Keratinocyte (primary cell): ENCODE data around the gene MIPOL1.

Experiments used
- EZH2 ChIP-seq: IDR thresholded peaks from one replicate; pipeline ENCODE4 v1.6.1; 2012; ENCODE audit warnings: inconsistent platforms, mild to moderate bottlenecking, low read length, moderate library complexity
- TF ChIP-seq, protein P1 (sequence below), 3 experiments: IDR thresholded peaks in 1 of 3; conservative IDR thresholded peaks in 1 of 3; optimal IDR thresholded peaks in 1 of 3; 2 replicates in 2 of 3; 3 replicates in 1 of 3; pipeline versions ENCODE3 to v1.5.1; 2011; ENCODE audit warnings: low read length in 3 of 3, mild to moderate bottlenecking in 3 of 3, moderate library complexity in 2 of 3, control low read depth in 1 of 3, inconsistent platforms in 1 of 3; ENCODE audit not compliant: insufficient read depth in 2 of 3; ENCODE audit errors: extremely low read depth in 1 of 3

DNA sequence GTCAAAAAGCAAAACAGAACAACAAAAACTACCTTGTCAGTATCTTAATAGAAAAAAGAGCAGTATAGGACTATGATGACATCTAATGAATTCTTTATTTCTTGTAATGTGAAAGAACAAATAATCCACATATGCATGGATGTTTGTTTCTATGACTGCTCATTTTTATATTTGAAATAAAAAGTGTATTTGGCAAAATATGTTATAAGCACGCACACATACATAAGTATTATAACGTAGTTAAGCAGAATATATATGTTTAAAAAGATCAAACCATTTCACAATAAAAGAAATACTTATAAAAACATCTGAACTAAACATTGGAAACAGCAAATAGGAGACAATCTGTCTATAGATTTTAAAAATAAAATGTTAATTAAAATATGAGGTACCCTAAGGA, 74.8 kb downstream of the MIPOL1 start:
- TF ChIP-seq, protein P1, sequence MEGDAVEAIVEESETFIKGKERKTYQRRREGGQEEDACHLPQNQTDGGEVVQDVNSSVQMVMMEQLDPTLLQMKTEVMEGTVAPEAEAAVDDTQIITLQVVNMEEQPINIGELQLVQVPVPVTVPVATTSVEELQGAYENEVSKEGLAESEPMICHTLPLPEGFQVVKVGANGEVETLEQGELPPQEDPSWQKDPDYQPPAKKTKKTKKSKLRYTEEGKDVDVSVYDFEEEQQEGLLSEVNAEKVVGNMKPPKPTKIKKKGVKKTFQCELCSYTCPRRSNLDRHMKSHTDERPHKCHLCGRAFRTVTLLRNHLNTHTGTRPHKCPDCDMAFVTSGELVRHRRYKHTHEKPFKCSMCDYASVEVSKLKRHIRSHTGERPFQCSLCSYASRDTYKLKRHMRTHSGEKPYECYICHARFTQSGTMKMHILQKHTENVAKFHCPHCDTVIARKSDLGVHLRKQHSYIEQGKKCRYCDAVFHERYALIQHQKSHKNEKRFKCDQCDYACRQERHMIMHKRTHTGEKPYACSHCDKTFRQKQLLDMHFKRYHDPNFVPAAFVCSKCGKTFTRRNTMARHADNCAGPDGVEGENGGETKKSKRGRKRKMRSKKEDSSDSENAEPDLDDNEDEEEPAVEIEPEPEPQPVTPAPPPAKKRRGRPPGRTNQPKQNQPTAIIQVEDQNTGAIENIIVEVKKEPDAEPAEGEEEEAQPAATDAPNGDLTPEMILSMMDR (optimal IDR thresholded peaks at IDR 0.05 in 1 of 3, IDR thresholded peaks at IDR 0.05 in 1 of 3, conservative IDR thresholded peaks at IDR 0.05 in 1 of 3; ENCODE audit: extremely low read depth in 1 of 3, insufficient read depth in 2 of 3, low read length in 3 of 3) = no peak
- no peak for TF ChIP-seq EZH2
